Adrenal gland (tissue), 5 donors: ENCODE measurements around the gene MIER3.

Source experiments
- CTCF ChIP-seq, 6 experiments: fragments of 450-650 bp in 4 of 6; fragments of 200-600 bp in 2 of 6; sonication (generic) in 1 of 6; IDR thresholded peaks; 1 replicate in 5 of 6; 2 replicates in 1 of 6; pipeline versions ENCODE4 v1.5.1 to v1.8.0; 2016 to 2021; ENCODE audit warnings: antibody characterized with exemption in 6 of 6, mild to moderate bottlenecking in 2 of 6, moderate library complexity in 1 of 6
- POLR2A ChIP-seq, 2 donors: fragments of 450-650 bp; IDR thresholded peaks; one replicate each; pipeline ENCODE4 v1.6.1; 2017; ENCODE audit warnings: antibody characterized with exemption in 2 of 2, mild to moderate bottlenecking in 2 of 2, moderate library complexity in 1 of 2
- donor health status: DM: no; HTN: no; CAD: no.

- TF ChIP-seq CTCF (IDR thresholded peaks at IDR 0.05): no peak
- TF ChIP-seq POLR2A (IDR thresholded peaks at IDR 0.05): no peak
Measured at GRCh38 chr5:56896763-56897162, 55.2 kb downstream of the MIER3 start.
